Mucosa of descending colon (tissue), 3 donors: ENCODE results near the gene LOC128125822.

Experiments used
- ATAC-seq: fragments of 200-7000 bp; cut with Tn5 transposase; one replicate; pipeline ENCODE4 v1.9.1; 2020; ENCODE audit warnings: mild to moderate bottlenecking, moderate library complexity
- DNase-seq, 3 donors: peaks; one replicate each; pipeline ENCODE4 v3.0.0-alpha.2; 2020
- H3K36me3 ChIP-seq: fragments of 200-600 bp; one replicate; pipeline ENCODE4 v1.8.0; 2021; ENCODE audit warnings: low read depth, mild to moderate bottlenecking
- H3K4me1 ChIP-seq: fragments of 200-600 bp; one replicate; pipeline ENCODE4 v1.8.0; 2021; ENCODE audit warnings: low read depth, mild to moderate bottlenecking
- H3K4me3 ChIP-seq: fragments of 200-600 bp; one replicate; pipeline ENCODE4 v1.8.0; 2021; ENCODE audit warnings: mild to moderate bottlenecking
- H3K9me3 ChIP-seq: fragments of 200-600 bp; one replicate; pipeline ENCODE4 v1.8.0; 2021; ENCODE audit warnings: mild to moderate bottlenecking
- CTCF ChIP-seq: fragments of 200-600 bp; IDR thresholded peaks from one replicate; pipeline ENCODE4 v1.8.0; 2022; ENCODE audit warnings: antibody characterized with exemption, mild to moderate bottlenecking
- intact Hi-C, 2 donors: fragments of 100-400 bp; cut with DNase I in 1 of 2; cut with micrococcal nuclease in 1 of 2; formaldehyde crosslinking; loops; one replicate each; pipeline versions ENCODE4 v1.11.0 to v1.11.1; 2022; cut with DNase I, micrococcal nuclease
- donor health status: DM: no; HTN: no; CAD: no; lungs with moderate emphysema.
- donor health status: DM: no; HTN: no; CAD: no.
- donor health status: DM: no; HTN: yes; CAD: no.

The LOC128125822 gene

GRCh38 chr6:63533952-63534351, 38.3 kb upstream of the LOC128125822 start:
- Histone ChIP-seq H3K36me3 (no peaks in the 10 kb centered on the region), H3K4me1 (no peaks in the 10 kb centered on the region), H3K9me3 (no peaks in the 10 kb centered on the region), H3K4me3 (no peak overlapping the region)
- intact Hi-C loops, result no loop called here
- ATAC-seq, result no peak
- no peak for TF ChIP-seq CTCF
- no peak for DNase-seq

- Histone ChIP-seq H3K36me3 (no peaks in the 10 kb centered on the region), H3K4me3 (no peak overlapping the region), H3K9me3 (no peaks in the 10 kb centered on the region), H3K4me1 (no peaks in the 10 kb centered on the region)
- intact Hi-C loops, result no loop called here
- DNase-seq (no peak), ATAC-seq (no peak)
- no peak for TF ChIP-seq CTCF
These were observed 34.9 kb upstream of the LOC128125822 start for GRCh38 chr6:63537201-63537958.

- H3K9me3 ChIP-seq, result no peaks in the 10 kb centered on the region
- no peaks in the 10 kb centered on the region for H3K4me1 ChIP-seq
- intact Hi-C loops, result no loop called here
- ATAC-seq (no peak), DNase-seq (no peak)
- H3K4me3 ChIP-seq, result no peak overlapping the region
- H3K36me3 ChIP-seq, result no peaks in the 10 kb centered on the region
- no peak for TF ChIP-seq CTCF
These were observed 34.4 kb upstream of the LOC128125822 start for GRCh38 chr6:63537959-63538300.

GRCh38 chr6:63538550-63538949, 33.7 kb upstream of the LOC128125822 start:
- no peak for DNase-seq
- Histone ChIP-seq H3K36me3 (no peaks in the 10 kb centered on the region), H3K4me1 (no peaks in the 10 kb centered on the region), H3K4me3 (no peak overlapping the region), H3K9me3 (no peaks in the 10 kb centered on the region)
- intact Hi-C loops, result no loop called here
- no peak for TF ChIP-seq CTCF
- no peak for ATAC-seq

- intact Hi-C loops, result no loop called here
- TF ChIP-seq CTCF, result no peak
- no peak overlapping the region for H3K4me3 ChIP-seq
- no peaks in the 10 kb centered on the region for H3K4me1 ChIP-seq
- H3K9me3 ChIP-seq, result no peaks in the 10 kb centered on the region
- H3K36me3 ChIP-seq, result no peaks in the 10 kb centered on the region
- DNase-seq (no peak), ATAC-seq (no peak)
These were observed 29.3 kb upstream of the LOC128125822 start for GRCh38 chr6:63543001-63543400.

- Histone ChIP-seq H3K4me3 (no peak overlapping the region), H3K36me3 (no peaks in the 10 kb centered on the region), H3K9me3 (no peaks in the 10 kb centered on the region), H3K4me1 (no peaks in the 10 kb centered on the region)
- ATAC-seq (no peak), DNase-seq (no peak)
- no peak for TF ChIP-seq CTCF
- intact Hi-C loops, result no loop called here
These were observed 28.3 kb upstream of the LOC128125822 start for GRCh38 chr6:63543982-63544381.
